DND-41 (cell line): ENCODE data around the gene GPR162.

Experiments used
- ATAC-seq: fragments of 200-7000 bp; cut with Tn5 transposase; 3 replicates; pipeline ENCODE4 v1.9.1; 2021; ENCODE audit warnings: low read depth; ENCODE audit not compliant: insufficient read depth
- DNase-seq: peaks from one replicate; pipeline ENCODE4 v3.0.0-alpha.2; 2020
- H2AFZ ChIP-seq: 2 replicates; pipeline ENCODE4 v1.6.0; 2012; ENCODE audit warnings: low read depth, low read length
- H3K27ac ChIP-seq: 2 replicates; pipeline ENCODE4 v1.5.1; 2012; ENCODE audit warnings: low read length, inconsistent platforms
- H3K27me3 ChIP-seq: fragments of 200-600 bp; sonication (generic); 2 replicates; pipeline ENCODE4 v1.6.0; 2012; ENCODE audit warnings: low read length, mild to moderate bottlenecking, inconsistent platforms; ENCODE audit not compliant: insufficient read depth, poor library complexity
- H3K36me3 ChIP-seq: 2 replicates; pipeline ENCODE4 v1.5.1; 2012; ENCODE audit warnings: low read length, inconsistent platforms; ENCODE audit not compliant: insufficient read depth
- H3K4me1 ChIP-seq: 2 replicates; pipeline ENCODE4 v1.5.1; 2012; ENCODE audit warnings: mild to moderate bottlenecking, low read length; ENCODE audit not compliant: insufficient read depth
- H3K4me2 ChIP-seq: 2 replicates; pipeline ENCODE4 v1.6.0; 2012; ENCODE audit warnings: mild to moderate bottlenecking, moderate library complexity, low read length, inconsistent platforms; ENCODE audit not compliant: insufficient read depth
- H3K4me3 ChIP-seq, 2 experiments: fragments of 200-600 bp in 1 of 2; shearing (Covaris generic) in 1 of 2; 2 replicates each; pipeline ENCODE4 v1.5.1; 2012 to 2016; ENCODE audit warnings: inconsistent platforms in 2 of 2, low read length in 2 of 2, mild to moderate bottlenecking in 2 of 2, low read depth in 1 of 2, moderate library complexity in 1 of 2
- H3K79me2 ChIP-seq: 2 replicates; pipeline ENCODE4 v1.6.0; 2012; ENCODE audit warnings: low read length, inconsistent platforms; ENCODE audit not compliant: insufficient read depth
- H3K9ac ChIP-seq: 2 replicates; pipeline ENCODE4 v1.6.0; 2012; ENCODE audit warnings: low read depth, mild to moderate bottlenecking, inconsistent platforms, low read length, moderate library complexity
- H3K9me3 ChIP-seq: 2 replicates; pipeline ENCODE4 v1.5.1; 2012; ENCODE audit warnings: low read length, moderate library complexity, mild to moderate bottlenecking, inconsistent platforms; ENCODE audit not compliant: insufficient read depth, severe bottlenecking
- H4K20me1 ChIP-seq: 2 replicates; pipeline ENCODE4 v1.6.0; 2012; ENCODE audit warnings: low read length; ENCODE audit not compliant: insufficient read depth
- EZH2 ChIP-seq: IDR thresholded peaks from 3 replicates; pipeline ENCODE4 v1.6.1; 2012; ENCODE audit warnings: borderline replicate concordance, low read depth, mild to moderate bottlenecking, moderate library complexity, low read length, inconsistent platforms; ENCODE audit not compliant: severe bottlenecking
- TF ChIP-seq, protein P1 (sequence below): IDR thresholded peaks from 2 replicates; pipeline ENCODE4 v1.5.1; 2012; ENCODE audit warnings: borderline replicate concordance, low read length, moderate library complexity, mild to moderate bottlenecking; ENCODE audit not compliant: poor library complexity, severe bottlenecking; ENCODE audit errors: extremely low read depth

Gene GPR162

DNA sequence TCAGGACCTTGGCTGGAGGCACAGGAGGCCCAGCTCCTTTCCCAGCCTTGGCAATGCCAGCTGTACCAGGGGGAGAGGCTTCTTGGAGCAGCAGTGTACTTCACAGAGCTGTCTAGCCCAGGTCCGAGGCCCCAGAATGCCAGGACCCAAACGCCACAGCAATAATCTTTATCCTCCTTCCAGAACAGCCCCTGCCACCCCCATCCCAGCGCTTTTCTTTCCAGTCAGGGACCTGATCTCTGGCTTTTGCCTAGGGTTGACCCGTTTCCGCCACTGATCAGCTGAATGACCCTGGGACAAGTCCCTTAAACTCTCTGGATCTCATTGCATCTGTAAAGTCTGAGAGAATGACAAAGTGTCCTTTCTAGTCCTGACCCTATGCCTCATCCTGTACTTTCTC lies 44.2 kb upstream of the GPR162 start:
- H3K9me3 ChIP-seq, result no peaks in the 10 kb centered on the region
- no peak overlapping the region for H3K9ac ChIP-seq
- DNase-seq, result no peak
- H3K27ac ChIP-seq, result no peak overlapping the region
- H4K20me1 ChIP-seq, result no peaks in the 10 kb centered on the region
- H3K27me3 ChIP-seq, result peaks cover 2% of the 10 kb centered on the region
- no peak overlapping the region for H3K4me3 ChIP-seq
- no peak overlapping the region for H2AFZ ChIP-seq
- no peaks in the 10 kb centered on the region for H3K36me3 ChIP-seq
- no peak for ATAC-seq
- no peaks in the 10 kb centered on the region for H3K79me2 ChIP-seq
- H3K4me1 ChIP-seq, result peaks cover 15% of the 10 kb centered on the region
- no peak overlapping the region for H3K4me2 ChIP-seq
- TF ChIP-seq EZH2, result no peak
- TF ChIP-seq, protein P1, sequence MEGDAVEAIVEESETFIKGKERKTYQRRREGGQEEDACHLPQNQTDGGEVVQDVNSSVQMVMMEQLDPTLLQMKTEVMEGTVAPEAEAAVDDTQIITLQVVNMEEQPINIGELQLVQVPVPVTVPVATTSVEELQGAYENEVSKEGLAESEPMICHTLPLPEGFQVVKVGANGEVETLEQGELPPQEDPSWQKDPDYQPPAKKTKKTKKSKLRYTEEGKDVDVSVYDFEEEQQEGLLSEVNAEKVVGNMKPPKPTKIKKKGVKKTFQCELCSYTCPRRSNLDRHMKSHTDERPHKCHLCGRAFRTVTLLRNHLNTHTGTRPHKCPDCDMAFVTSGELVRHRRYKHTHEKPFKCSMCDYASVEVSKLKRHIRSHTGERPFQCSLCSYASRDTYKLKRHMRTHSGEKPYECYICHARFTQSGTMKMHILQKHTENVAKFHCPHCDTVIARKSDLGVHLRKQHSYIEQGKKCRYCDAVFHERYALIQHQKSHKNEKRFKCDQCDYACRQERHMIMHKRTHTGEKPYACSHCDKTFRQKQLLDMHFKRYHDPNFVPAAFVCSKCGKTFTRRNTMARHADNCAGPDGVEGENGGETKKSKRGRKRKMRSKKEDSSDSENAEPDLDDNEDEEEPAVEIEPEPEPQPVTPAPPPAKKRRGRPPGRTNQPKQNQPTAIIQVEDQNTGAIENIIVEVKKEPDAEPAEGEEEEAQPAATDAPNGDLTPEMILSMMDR, result no peak

DNA sequence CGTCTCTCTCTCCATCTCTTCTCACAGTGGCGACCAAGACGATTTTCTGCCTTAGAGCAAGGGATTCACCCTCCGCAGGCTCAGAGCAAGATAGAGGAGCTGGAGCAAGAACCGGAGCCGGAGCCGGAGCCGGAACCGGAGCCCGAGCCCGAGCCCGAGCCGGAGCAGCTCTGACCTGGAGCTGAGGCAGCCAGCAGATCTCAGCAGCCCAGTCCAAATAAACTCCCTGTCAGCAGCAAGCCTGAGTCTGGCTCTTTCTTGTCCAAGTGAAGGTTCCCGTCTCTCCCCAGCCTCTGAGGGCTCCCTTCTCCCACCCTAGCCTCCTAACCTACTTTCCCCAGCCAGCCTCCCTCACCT lies 43.4 kb upstream of the GPR162 start:
- TF ChIP-seq, protein P1, result no peak
- TF ChIP-seq EZH2, result no peak
- peaks cover 2% of the 10 kb centered on the region for H3K27me3 ChIP-seq
- H3K36me3 ChIP-seq, result no peaks in the 10 kb centered on the region
- ATAC-seq (no peak), DNase-seq (no peak)
- H3K4me1 ChIP-seq, result peaks cover 23% of the 10 kb centered on the region
- no peaks in the 10 kb centered on the region for H4K20me1 ChIP-seq
- H3K4me2 ChIP-seq, result peak overlapping the region; percentile 63
- H3K79me2 ChIP-seq, result no peaks in the 10 kb centered on the region
- H2AFZ ChIP-seq, result 0 out of 2 replicates have a peak overlapping the region, but pooled peaks have one; percentile 44
- no peak overlapping the region for H3K9ac ChIP-seq
- no peaks in the 10 kb centered on the region for H3K9me3 ChIP-seq
- peak overlapping the region in 1 of 2 experiments; percentile 44; a peak in 1 of 4 replicates for H3K4me3 ChIP-seq
- no peak overlapping the region for H3K27ac ChIP-seq

DNA sequence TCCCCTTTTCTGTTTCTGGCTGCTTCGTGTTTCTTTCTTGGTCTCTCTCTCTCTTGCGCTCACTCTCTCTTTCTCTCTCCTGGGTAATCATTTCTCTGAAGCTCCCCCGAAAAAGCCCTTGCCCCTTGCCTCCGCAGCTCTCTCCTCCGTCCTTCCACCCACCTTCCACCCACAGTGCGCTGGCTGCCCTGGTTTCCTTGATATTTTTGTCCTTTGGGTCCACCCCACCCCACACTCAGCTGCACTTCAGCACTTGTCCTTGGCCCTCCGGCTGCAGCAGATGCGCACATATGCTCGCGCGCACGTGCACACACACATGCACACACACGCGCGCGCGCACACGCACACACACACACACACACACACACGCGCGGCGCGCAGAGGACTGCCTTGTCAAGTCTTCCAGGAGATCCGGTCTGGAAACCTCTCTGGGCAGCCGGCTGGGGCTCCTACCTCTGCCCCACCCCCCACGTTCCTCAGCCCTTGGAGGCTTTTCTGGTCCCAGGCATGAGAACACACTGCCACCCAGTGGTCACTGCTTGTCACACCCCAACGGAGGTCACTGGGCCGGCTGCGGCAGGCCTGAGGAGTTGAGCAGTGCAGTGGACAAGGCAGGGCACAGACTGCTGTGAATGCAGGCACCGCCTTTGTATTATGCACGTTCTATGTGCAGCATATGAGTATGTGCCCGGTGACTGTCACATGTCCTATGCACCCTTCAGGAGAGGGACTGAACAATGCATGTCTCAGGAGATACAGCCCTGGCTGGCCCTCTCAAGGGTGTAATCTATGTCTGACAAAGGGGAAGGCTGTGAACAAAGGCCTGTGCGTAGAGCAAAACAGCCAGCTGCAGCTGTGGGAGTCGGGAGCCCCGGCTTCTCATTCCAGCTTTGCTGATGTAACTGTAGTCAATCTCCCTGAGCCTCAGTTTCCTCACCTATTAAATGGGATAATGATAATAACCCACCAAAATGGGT lies 42.8 kb upstream of the GPR162 start:
- Histone ChIP-seq H3K27ac (no peak overlapping the region), H3K4me1 (peaks cover 29% of the 10 kb centered on the region), H2AFZ (peak overlapping the region; percentile 44; the same call in 1 of the 2 replicates), H3K4me3 (peak overlapping the region in 1 of 2 experiments; percentile 44; a peak in 2 of 4 replicates), H3K4me2 (peak overlapping the region; percentile 63), H3K27me3 (peaks cover 2% of the 10 kb centered on the region), H3K36me3 (no peaks in the 10 kb centered on the region), H3K79me2 (no peaks in the 10 kb centered on the region), H4K20me1 (no peaks in the 10 kb centered on the region), H3K9me3 (no peaks in the 10 kb centered on the region), H3K9ac (peak overlapping the region; percentile 29)
- ATAC-seq (peak; percentile 83), DNase-seq (peak; percentile 86)
- TF ChIP-seq EZH2, result peak; percentile 22
- TF ChIP-seq, protein P1, result peak; percentile 90
